GM18861 (cell line): ENCODE measurements around the gene NAA10.

Source experiments
- ATAC-seq: cut with Tn5 transposase; IDR thresholded peaks from one replicate; pipeline ENCODE4 v1.9.1; 2021; ENCODE audit not compliant: unreplicated experiment

The NAA10 gene

DNA sequence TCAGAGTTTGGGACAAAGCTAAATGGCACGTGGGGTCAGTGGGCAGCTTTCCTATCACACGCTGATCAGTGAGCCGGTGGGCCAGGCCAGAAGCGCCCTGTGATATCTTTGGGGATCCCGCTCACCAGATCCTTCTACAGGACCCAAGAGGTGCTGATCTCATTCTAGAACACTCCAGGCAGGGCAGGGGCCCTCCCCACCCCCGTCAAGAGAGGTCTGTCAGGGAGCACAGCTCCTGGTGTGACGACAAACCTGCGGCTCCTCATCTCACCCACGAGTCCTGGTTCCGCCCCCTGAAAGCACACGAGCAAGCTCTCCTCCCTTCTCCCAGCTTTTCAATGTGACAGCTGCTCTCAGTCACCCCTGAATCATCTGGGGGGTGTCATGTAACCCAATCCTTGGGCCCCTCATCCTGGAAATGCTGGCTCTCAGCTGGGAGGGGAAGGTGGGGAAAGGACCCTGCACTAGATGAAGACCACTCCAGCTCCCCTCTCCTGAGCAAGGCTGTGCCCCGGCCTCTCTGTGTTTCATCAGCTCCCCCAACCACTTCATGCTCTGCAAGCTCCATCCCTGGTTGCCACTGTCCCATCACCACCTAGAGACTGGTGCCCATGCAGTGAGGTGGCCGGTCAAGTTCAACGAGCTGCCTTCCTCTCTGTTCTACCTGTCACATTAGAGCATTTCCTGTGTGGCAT, 32.2 kb upstream of the NAA10 start:
- no peak for ATAC-seq

GRCh38 chrX:153966283-153966688, 31.4 kb upstream of the NAA10 start:
- ATAC-seq = no peak

- ATAC-seq = no peak
Measured at GRCh38 chrX:153965406-153965805, 30.6 kb upstream of the NAA10 start.

DNA sequence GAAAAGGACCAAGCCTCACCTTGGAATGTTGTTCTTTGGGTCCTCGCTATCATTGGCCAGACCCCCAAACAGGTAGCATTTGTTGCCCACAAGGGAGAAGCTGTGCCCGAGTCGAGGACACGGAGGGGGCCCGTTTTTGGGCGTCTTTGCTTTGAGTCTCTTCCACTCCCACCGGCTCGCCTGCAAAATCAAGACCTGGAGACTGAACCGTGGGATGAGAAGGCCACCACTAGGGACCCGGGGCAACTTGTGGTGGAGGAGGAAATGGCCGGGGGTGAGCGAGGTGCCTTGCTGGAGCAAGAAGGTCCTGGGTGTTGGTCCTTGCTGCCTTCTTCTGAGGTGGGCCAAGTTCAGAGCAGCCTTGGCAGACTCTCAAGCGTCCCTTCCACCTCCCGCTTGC, 29.3 kb upstream of the NAA10 start:
- no peak for ATAC-seq

DNA sequence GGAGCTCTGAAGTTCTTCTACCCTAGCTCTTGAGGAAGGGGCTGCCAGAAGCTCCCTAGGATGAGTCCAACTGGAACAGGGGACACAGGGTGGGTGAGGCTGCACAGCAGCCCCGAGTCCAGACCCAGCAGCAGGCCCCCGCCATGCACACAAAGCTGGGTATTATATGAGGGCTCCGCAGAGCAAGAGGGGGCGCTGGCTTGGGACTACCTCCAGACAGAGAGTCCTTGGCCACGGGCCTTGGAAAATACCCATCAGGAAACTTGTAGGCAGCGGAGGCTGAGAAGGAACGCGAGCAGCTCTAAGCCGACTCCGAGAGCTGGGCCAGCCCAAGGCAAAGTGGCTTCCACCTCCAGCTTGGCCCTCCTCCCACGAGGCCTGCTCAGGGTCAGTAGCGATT, 28.7 kb upstream of the NAA10 start:
- no peak for ATAC-seq

DNA sequence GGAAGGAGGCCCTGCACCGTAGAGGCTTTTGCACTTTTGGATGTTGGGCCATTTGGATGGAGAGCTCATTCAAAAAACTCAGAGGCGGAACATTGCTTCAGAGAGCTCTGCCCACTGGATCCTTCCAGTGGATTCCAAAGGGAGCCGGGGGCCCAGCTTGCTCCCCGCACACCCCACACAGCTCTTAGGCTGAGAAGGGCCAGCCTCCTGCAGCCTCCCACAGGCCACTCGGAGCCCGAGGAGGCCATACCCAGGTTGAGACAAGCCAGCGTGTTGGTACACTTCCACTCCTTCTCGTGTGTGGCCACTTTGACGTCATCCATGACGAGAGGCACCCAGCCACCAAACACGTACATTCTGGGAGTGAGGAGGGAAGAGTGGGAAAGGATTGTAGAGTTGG, 26.5 kb upstream of the NAA10 start:
- no peak for ATAC-seq

GRCh38 chrX:153960786-153961185, 25.9 kb upstream of the NAA10 start:
- ATAC-seq = no peak

GRCh38 chrX:153960077-153960476, 25.2 kb upstream of the NAA10 start:
- ATAC-seq = no peak

DNA sequence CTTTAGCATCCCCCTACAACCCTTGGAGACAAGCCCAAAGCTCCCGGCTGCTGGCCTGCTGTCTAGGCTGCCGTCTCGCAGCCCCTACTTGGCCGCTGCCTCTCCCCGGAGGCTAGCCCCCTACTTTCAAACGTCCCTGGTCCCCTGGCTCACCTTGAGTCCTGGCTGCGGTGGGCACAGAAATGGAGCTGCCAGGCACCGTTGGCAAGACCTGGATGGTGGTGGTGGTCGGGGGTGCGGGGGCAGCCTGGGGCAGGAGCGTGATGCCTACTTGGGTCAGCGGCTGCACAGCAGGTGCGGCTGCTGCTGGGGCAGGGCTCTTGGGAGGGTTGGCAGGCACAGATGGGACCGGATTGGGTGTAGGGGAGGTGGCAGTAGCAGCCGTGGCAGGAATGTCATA, 24.8 kb upstream of the NAA10 start:
- ATAC-seq = no peak

DNA sequence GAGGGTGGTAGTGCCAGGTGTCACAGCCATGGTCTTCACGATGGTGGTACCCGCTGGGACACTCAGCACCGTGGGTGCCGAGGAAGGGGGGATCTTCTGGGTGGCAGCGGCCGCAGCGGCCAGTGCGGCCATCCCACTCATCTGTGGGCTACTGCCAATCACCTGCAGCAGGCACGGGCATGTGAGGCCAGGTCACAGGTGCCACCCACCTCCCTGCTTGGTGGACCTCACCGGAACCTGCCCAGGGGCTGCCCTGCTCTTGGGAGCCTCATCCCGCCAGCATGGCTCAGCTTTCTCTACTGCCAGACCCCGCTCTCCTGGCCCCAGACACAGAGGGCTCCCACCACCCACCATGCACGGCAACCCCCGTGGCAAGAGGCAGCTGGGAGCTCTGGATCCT, 23.8 kb upstream of the NAA10 start:
- no peak for ATAC-seq

- ATAC-seq = no peak
Measured at GRCh38 chrX:153957224-153957623, 22.4 kb upstream of the NAA10 start.

- ATAC-seq = no peak
Measured at GRCh38 chrX:153956044-153956907, 21.4 kb upstream of the NAA10 start.

DNA sequence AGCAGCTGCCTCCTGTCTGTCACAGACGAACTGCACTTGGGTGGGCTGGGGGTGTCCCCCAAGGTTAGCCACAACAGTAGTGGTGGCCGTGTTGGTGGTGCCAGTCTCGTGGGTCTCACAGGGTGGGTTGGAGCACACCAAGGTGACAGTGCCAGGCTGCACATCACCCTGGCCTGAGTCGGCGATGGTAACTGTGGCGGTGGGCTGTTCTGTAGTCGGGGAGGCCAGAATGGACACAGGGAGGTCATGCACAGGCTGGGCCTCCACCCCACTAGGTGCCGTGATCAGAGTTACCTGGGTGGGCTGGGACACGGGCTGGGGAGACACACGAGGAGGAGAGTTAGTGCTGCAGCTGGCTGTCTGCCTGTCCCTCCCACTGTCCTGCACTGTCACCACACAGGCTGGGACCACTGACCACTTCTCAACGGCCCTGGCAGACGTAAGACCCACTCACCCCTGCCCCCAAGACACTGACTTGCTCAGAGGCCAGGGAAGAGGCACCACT, 20.4 kb upstream of the NAA10 start:
- no peak for ATAC-seq

DNA sequence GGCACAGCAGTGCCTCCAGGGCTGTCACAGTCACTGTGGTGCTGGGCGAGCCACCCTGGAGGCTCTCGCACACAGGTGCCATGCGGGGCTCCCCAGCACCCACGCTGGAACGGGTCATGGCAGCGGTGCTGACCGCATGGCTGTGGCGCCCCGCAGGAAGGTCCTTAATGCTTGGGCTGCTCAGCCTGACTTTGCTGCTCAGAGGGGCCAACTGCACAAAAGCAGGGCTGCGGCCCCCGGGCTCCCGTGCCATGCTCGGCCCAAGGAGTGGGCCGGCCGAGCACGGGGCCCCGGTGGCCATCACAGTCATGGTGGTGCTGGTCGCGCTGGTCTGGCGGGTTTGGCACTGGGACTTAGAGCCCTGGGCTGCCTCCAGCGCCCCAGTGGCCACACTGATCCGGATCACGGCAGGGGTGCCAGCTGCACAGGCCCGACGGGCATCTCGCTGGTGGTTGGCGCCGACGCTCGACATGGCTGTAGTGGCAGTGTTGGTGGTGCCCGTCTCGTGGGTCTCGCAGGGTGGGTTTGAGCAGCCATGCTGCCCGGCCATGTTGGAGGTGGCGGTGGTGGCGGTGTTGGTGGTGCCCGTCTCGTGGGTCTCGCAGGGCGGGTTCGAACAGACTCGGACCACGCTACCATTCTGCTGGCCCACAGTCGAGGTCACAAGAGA, 19.9 kb upstream of the NAA10 start:
- ATAC-seq = no peak

DNA sequence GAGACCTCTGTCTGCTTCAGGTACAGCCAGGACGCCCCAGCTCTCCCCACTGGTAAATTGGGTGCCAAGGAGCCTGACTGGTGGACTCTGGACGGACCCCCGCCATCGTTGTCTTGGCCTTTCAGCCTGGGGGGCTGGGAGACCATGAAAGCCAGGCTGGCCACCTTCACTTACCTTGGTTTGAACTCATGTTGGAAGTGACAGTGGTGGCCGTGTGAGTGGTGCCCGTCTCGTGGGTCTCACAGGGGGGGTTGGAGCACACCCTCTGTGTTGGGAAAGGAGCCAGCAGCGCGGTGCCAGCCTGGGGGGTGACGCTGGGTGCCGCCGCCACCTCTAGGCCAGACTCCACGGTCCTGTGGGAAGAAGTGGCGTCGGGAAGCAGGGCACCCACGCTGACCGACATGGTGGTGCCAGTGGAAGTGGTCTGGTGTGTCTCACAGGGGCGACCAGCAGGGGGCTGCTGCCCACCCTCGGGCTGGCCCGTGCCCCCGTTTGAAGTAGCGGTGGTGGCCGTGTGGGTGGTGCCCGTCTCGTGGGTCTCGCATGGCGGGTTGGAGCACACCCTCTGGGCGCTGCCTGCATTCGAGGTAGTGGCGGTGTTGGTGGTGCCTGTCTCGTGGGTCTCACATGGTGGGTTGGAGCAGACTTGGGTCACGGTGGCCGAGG, 19.2 kb upstream of the NAA10 start:
- ATAC-seq = no peak

GRCh38 chrX:153953342-153953830, 18.5 kb upstream of the NAA10 start:
- no peak for ATAC-seq

DNA sequence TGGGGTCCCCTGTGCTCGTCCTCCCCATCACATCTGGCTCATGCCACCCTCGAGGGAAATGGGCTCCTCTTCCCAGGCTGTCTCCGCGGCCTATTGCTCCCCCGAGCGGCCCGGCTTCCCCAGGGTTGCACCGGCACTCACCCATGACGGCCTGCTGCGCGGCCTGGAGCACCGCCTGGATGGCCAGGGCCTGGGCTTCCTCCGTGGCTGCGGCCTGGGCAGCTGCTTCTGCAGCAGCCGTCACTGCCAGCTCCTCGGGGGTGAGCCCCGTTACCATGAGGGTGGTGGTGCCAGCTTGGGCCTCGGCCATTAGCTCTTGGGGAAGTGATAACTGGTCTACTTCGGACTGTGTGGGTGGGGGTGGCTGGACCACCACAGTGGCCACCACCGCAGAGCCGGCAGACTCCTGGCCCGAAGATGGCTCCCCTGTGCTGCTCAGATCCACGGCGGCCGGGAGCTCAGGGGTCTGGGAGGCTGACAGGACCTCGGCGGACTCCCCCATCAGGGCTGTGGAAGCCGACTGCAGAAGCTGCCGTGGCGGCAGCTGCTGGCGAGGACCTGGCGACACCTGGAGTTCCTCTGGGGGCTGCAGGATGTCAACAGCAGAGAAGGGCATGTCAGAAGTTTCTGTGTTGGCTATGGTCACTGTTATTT, 17.7 kb upstream of the NAA10 start:
- no peak for ATAC-seq

DNA sequence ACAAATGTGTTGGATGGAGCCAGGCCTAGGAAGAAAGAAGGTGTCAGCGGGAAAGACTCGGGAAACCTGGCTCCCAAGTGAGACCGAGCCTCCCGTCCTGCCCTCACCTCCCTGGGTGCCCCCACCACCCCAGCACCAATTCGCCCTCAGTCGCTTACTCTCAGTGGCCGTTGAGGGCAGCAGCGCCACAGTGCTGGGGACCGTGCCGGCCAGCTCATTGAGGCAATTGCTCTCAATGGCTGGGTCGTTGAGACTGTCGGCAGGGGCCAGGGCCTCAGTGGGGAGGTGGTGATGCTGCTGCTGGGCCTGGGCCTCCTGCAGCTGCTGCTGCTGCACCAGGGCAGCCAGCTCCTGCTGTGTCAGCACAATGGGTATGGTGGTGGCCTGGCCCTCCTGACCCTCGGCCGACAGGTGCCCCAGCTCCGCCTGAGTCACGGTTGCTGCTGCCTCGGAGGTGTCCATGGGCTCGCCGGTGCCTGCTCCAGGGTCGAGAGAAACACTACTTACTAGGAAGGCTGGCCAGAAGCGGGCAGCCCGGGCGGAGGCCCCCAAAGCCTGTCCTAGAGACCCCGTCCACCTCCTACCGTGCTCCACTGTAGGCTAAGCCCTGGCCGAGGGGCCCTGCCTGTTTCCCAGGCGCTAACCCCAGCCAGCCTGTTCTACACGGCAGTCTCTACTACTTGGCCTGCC, 17.0 kb upstream of the NAA10 start:
- ATAC-seq = no peak

DNA sequence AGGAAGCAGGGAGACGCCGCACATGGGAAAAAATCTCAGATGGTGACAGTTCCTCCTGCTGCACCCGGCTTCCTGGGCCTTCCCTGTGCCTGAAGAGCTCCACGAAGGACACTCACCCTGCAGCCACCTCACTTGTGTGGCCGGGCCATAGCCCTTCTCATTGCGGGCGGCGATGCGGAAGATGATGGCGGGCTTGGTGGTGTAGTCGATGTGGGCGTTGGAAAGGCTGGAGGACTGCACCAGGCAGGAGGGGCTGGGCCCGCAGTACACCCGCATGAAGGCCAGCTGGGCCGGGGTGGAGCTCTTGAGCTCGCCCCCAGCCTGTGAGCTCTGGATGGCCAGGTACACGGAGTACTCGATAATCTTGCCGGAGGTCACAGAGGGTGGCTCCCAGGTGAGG, 15.3 kb upstream of the NAA10 start:
- ATAC-seq = no peak
